Stimulated activated CD4-positive, alpha-beta T cell treated with anti-CD3 and anti-CD28 coated beads, Interleukin-1b, Interleukin-23, amount 100 ng/mL, for 48 hours (primary cell): ENCODE data around the gene CACNB1.
A peak's percentile ranks its signal among the peaks of the same experiment; 100 is the strongest.

Experiments
- DNase-seq: peaks from one replicate; pipeline ENCODE4 v3.0.0-alpha.2; 2020

CACNB1 gene

GRCh38 chr17:39200070-39200879 is 2.8 kb upstream of the CACNB1 start, which contains the start of gene RPL19:
RPL19 (plus strand) TSS chr17:39200283; CDS start chr17:39200345, 62 bp downstream.
- DNase-seq, result peak; percentile 79

GRCh38 chr17:39199820-39200069 is 2.3 kb upstream of the CACNB1 start:
- peak; percentile 91 for DNase-seq

DNA sequence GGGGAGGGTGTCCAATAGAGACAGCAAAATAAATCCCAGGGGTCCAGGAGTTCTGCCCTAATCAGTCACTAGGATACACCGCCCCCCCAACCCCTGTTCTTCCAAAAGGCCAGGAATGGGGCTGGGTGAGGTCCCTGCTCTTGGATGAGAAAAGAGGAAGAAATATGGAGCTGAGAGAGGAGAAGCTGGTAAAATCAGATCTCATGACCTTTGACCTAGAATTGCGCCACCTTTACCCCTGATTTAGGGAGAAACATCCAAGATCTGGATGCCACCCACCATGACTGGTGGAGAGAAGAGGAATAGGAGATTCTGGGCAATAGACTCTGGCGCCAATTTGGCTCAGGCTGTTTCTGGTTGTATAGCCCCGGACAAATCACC is 707 bp upstream of the CACNB1 start:
- DNase-seq, result no peak

GRCh38 chr17:39196808-39197291 is 619 bp downstream of the CACNB1 start:
- no peak for DNase-seq

- no peak for DNase-seq
Measured at GRCh38 chr17:39196241-39196807, 1.1 kb downstream of the CACNB1 start.

DNA sequence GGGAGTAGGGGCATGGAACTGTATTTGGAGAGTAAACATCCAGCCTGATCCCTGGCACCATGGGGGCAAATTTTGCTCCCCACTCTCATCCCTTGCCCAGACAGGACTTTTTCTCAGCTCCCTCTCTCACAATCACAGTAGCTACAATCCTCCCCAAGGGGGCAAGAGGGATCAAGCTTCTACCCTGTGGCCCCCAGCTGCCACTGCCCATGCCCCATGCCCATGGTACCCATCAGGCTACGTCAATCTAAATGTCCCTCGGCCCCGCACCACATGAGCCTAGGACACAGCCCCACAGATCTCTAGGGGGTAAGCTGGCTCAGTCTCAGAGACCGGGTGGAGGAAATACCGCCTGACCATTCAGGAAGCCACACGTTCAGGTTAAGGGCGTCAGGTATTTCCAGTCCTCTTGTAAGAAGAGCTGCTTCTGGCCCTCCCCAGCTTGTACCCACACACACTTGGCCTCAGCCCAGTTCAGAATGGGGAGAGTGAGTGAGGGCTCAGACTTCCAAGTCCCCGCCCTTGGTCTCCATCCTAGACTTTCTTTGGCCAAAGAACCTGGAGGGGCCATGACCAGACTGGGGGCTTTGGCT is 1.8 kb downstream of the CACNB1 start:
- DNase-seq, result no peak

DNA sequence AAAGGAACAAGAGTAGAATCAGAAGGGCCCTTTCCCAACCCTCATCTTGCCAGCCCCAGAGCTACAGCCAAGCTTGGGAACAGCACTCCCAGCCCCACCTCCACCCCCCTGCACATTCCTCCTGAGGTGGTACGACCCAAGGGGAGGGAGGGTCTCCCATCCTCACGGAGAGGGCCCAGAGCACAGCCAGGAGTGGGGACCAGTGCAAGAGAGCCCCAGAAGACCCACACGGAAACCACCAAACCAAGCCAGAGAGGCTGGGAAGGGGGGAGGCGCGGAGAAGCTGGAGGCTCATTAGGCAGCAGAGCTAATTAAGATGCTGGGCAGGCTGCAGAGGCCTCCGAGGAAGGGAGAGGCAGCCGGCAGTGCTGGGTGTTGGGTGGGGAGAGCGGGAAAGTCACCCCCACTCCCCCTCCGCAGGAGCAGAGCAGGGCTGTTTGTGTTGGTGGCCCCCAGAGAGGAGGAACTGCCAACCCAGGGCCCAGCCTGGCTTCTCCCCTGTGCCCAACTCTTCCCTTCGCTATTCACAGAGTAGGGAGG is 2.4 kb downstream of the CACNB1 start:
- no peak for DNase-seq

DNA sequence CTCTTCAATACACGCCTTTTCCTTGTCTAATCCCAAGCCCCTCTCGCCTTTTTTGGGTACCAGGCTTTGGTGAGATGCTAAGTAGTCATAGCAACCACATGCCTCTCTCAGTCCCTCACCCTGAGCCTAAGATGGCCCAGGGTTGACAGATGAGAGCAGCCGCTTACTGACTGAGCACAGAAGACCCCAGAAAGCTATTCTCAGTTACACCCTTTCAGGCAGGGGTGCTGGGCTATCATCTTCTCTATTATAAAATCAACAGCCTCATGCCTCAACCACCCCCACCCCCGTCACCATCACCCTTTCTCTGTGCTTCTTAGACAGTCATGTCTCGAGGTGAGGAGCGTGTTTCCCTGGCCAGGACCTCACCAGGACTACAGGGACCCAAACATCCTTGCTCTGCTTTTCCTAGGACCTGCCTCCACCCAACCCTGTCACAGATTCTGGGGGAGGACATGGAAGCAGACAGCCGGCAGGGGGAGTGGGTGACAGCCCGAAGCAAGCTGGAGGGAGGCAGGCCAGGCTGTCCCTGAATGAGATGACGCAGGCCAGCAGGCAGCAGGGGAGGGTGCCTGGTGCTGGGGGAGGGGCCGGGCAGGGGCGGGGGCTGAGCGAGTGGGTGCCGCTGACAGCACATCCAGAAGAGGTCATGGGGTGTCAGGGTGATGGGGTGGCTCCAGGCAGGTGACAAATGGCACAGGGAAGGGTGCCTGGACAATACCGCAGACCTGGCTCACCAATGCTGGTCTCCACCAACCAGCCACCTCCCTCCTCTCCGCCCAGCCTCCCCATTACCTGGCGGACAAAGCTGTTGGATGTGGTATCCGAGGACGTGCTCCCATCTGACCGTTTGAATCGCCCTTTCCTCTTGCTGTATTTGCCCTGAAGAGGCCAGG is 3.1 kb downstream of the CACNB1 start:
- no peak for DNase-seq

DNA sequence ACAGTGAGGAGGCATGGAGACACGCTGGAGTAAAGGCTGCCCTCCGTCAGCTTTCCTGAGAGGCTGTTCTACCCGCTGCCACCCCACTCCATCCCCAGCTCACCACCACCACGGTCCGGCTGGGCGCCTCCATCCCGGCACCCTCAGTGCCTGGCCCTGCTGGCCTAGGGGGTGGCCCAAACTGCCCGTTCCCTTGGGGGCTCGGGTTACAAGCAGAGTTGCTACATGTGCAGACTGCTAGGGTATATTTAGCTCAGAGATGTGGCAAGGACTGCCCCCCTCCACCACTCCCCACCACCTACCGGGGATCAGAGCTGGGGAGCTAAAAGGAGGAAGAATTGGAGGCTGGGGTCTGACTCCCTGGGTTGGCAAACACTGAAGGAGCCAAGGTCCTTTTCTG is 4.1 kb downstream of the CACNB1 start:
- no peak for DNase-seq

DNA sequence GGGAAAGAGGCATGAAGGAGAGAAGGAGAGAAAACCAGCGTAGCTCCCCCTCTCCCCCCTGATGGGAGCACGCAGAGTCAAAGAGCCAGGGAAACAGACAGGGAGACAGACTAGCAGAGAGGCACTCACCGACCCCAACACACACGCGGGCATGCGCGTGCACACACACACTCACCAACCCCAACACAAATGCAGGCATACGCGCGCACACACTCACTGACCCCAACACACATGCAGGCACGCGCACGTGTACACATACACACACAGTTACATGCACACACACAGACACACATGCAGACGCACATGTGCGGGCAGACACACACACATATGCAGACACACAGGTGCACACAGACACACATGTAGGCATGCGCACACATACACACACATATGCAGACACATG is 4.6 kb downstream of the CACNB1 start:
- no peak for DNase-seq

GRCh38 chr17:39191750-39192510 is 5.5 kb downstream of the CACNB1 start:
- DNase-seq, result no peak

- no peak for DNase-seq
Measured at GRCh38 chr17:39187152-39187830, 10.2 kb downstream of the CACNB1 start.

- no peak for DNase-seq
Measured at GRCh38 chr17:39186481-39187002, 10.9 kb downstream of the CACNB1 start.

DNA sequence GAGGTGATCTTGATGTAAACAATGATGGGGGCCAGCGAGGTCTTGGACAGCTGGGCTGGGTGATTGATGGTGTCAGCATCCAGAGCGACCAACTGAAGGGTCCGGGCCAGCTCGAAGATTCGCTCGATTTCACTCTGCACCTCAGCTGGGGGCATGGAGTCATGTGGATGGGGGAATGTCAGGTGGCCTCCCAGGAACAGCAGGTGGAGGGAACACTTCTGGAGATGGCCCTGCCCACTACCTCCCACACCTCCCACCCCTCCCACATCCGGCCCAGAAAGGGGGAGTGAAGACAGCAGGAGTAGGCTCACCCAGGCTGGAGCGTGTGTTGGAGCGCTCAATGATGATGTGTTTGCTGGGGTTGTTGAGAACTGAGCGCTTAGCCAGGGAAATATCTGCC is 13.7 kb downstream of the CACNB1 start:
- DNase-seq, result no peak

DNA sequence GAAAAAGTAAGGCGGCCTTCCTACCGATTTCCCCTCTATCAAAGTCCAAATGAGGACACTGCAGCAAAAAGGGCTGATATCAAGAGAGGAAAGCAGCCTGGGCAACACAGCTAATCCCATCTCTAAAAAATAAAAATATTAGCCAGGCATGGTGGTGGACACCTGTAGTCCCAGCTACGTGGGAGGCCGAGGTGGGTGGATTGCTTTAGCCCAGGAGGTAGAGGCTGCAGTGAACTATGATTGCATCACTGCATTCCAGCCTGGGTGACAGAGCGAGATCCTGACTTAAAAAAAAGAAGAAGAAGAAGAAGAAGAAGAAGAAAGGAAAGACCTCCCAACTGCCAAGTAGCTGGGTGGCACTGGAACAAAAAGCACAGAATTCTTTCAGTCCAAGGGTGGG is 14.4 kb downstream of the CACNB1 start:
- DNase-seq, result no peak

DNA sequence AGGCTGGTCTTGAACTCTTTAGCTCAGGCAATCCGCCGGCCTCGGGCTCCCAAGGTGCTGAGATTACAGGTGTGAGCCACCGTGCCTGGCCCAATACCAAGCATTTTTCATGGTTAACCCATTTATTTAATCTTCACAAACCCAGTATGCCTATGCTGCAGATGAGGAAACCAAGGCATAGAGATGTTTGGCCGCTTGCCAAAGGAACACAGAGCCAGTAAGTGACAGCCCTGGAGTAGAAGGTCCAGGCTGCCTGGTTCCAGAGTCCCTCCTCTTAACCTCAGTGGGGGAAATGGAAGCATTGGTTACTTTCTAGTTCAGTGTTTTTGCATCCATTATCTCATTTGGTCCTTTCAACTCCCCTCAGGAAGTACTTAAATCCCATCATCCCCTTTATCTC is 16.2 kb downstream of the CACNB1 start:
- no peak for DNase-seq

- no peak for DNase-seq
Measured at GRCh38 chr17:39178536-39178935, 18.9 kb downstream of the CACNB1 start.

- no peak for DNase-seq
Measured at GRCh38 chr17:39177256-39177655, 20.2 kb downstream of the CACNB1 start.

DNA sequence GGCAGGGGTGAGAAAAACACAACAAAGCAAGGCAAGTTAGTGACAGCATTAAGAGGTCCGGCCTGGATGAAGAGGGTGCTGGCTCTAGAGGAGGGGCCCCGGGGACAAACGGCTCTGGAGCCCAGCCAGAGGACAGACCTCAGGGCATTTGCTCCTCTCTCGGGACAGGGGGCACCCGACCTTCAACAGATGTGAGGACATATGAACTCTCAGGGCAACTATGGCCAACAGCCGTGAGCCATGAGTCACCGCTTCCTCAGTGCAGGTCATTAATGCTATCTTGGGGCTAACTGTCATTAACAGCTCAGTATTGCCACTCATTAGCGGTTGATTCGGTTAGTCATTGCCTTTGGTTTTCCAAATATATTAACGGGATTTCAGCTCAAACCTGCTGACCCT is 21.8 kb downstream of the CACNB1 start:
- no peak for DNase-seq

GRCh38 chr17:39174920-39175694 is 22.4 kb downstream of the CACNB1 start:
- peak; percentile 76 for DNase-seq
